Measurements from ENCODE around the gene SPAG16.

GRCh38 chr2:213763354-213763753, 479.1 kb downstream of the SPAG16 start:
- no peak for TF ChIP-seq POLR2A (IDR thresholded peaks at IDR 0.05)
- no peak for TF ChIP-seq CTCF (IDR thresholded peaks at IDR 0.05 in 8 of 11, conservative IDR thresholded peaks at IDR 0.05 in 3 of 11)
- TF ChIP-seq POLR2AphosphoS5 (IDR thresholded peaks at IDR 0.05): no peak

Measured in spleen (tissue), 7 donors.